ENCODE results near the gene ZBTB5.
"Not testable (repeated sequence)": the region's sequence is repeated elsewhere in the genome, so short reads cannot be mapped to it uniquely, and the experiment has no call there.

ZBTB5 gene

DNA sequence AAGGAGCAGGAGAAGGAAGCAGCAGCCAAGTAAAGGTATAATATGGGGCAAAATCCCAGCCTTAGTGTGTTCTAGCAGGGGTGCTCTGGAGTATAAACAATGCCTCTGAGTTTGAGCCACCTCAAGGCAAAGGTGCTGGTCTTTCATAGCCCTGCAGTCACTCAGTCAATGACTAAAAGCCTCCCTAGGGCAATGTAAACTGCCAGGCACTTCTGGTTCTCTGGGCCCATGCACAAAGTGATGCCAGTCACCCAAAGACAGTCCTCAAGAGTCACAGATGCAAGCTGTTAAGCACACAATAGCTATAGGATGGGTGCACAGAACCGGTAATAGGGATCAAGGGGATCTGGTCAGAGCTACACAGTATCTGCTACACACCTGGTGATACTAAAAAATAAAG is 12.6 kb downstream of the ZBTB5 start:
- DNase-seq = no peak

GRCh38 chr9:37451628-37452027 is 13.6 kb downstream of the ZBTB5 start:
- no peak for DNase-seq

DNA sequence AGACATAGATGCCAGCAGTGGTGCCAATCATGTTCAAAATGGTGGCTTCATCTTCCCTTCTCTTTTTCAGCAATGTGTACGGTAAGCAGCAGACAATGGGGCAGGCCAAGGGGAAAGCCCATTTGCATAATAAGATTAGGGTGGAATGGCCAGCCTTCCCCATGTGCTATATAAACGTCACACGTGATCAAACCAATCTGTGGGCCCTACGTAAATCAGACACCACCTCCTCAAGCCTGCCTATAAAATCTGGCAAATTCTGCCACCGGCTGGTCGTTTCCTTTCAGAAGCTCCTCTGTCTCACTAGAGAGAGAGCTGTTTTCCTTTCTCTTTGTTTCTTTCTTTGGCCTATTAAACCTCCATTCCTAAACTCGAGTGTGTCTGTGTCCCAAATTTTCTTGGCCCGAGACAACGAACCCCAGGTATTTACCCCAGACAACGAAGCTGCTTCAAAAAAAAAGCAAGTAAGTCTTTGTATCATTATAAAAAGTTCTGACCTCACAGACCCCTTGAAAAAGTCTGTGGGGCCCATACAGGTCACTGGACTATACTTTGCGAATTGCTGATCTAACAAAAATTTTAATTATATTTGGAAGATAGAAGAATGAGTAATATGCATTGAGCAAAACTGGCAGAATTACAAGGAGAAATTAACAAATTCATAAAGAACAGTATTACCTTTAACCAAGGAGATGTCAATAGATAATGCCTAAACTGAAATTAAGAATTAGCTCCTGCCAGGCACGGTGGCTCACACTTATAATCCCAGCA is 15.2 kb downstream of the ZBTB5 start:
- DNase-seq = peak in 36 of 56 donors; percentile 13 to 81 (median 50)

- no peak for DNase-seq
Observed at GRCh38 chr9:37447111-37447510, 18.1 kb downstream of the ZBTB5 start.

- DNase-seq = no peak
Observed at GRCh38 chr9:37446401-37446800, 18.8 kb downstream of the ZBTB5 start.

DNA sequence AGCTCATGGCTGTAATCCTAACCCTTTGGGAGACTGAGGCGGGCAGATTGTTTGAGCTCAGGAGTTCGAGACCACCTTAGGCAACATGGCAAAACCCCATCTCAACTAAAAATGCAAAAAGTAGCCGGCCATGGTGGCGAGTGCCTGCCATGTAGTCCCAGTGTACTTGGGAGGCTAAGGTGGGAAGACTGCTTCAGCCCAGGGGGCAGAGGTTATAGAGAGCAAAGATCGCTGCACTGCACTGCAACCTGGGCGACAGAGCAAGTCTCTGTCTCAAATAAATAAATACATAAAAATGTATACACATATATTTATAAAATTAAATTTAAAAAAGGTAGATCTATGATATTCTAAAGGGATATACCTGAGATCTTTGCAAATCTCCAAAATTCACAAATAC is 19.4 kb downstream of the ZBTB5 start:
- DNase-seq = no peak

DNA sequence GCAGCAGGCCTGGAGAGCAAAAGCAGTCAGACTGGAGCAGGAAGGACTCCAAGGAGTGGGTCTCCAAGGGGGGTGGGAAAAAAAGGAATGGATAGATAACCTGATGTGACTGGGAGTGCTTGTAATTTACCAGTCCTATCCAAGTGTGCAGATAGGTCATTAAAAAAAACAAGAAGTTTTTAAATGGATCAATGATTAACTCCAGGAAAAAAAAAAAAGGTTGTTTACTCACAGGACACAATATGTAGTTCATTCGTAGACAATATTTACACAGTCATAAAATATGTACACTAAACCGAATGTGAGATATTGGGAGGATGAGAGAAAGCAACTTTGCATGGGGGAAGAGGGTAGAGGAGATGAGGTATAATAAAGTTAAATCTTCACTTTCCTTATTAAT is 20.4 kb downstream of the ZBTB5 start:
- no peak for DNase-seq

DNA sequence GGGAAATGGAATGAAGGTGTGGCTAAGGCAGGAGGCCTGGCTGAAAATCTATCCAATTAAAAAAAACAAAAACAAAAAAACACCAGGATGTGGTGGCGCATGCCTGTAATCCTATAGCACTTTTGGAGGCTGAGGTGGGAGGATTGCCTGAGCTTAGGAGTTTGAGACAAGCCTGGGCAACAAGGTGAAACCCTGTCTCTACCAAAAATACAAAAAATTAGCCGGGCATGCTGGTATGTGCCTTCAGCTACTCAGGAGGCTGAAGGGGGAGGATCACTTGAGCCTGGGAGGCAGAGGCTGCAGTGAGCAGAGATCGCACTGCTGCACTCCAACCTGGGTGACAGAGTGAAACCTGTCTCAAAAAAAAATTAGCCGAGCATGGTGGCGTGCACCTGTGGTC is 21.7 kb downstream of the ZBTB5 start:
- no peak for DNase-seq

DNA sequence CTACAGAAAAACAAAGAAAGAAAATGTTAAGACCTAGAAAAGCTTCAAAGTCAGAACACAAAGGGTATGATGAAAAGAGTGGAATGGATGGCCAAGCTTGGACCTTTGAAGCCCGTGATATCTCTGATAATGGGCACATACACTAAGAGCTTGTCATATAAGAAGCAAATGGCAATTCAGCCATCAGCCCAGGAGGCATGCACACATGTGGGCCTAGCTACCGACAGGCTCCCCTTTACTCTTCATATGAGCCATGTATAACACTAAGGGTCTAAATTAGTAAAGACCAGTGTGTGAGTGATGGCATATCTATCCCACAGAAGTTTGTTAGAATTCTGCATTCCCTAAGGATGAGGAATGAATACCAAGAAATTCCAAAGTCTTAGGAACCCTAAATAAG is 22.7 kb downstream of the ZBTB5 start:
- no peak for DNase-seq

DNA sequence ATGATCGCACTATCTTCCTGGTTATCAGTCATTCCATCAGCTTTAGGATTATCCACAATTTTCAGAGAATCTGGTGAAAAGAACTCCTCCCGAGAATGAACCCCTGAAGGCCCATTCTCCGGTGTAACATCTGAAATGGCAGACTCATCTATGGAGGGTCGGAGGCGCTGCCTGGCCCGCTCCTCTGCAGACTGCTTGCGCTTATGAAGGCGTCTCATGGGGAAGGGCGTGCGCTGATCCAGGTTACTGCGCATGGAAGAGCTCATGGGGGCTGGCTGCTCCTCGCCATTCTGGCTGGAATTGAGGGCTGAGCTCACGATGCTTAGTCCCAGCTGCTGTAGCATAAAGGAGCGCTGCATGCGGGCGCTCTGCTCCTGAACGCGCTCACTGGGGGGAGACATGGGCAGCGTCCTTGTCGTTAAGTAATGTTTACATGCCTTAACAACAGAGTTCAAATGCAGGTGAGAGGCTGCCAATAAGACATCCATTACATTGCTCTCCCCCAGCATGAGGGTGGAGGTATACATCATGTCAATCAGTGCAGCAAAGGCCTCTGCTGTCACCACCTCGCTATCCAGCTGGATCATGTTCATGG is 23.4 kb downstream of the ZBTB5 start:
- no peak for DNase-seq

GRCh38 chr9:37438359-37438758 is 26.9 kb downstream of the ZBTB5 start:
- no peak for DNase-seq

DNA sequence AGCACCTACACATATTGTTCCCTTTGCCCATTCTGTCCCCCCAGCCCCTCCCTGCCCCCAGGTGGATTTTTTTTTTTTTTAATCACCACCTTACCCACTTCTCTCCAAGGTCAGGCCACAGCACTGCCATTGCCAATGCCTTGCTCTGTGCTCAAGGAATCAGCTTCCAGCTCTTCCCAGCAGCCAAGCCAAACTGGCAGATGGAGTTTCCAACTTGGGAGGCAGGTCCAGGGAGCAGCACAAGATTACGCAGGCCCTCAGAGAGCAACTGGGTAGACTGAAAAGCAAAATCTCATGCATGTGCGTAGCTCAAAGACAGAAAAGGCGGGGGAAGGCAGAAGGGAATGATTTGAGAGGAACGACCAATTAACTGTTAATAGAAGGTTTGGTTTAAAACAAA is 27.6 kb downstream of the ZBTB5 start:
- peak in 8 of 56 donors; percentile 9 to 70 (median 22) for DNase-seq

- no peak for DNase-seq
Observed at GRCh38 chr9:37437010-37437409, 28.2 kb downstream of the ZBTB5 start.

- DNase-seq = peak in 13 of 56 donors; percentile 15 to 45 (median 24)
Observed at GRCh38 chr9:37436540-37436939, 28.7 kb downstream of the ZBTB5 start.

DNA sequence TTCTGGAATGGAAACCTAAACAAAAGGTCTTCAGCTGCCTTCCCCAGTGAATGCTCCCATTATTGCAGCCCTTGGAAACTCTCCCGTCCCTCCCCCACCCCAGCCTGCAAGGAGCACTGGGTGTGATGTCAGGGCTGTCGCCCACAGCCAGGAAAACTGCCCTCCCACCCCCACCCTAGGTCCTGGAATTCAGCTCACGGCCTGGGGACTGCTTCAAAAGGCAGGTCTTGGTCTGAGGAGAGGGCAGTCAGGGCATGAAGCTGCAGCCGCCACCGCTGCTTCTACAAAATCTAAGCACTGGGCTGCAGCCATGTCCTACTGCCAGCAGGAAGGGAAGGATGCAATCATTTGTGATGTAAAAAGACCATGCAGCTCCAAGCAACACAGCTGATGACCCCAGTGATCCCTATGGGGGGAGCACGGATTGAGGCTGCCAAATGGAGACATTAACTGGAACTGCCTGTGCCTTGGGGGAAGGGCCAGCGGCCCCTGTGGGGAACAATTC is 31.3 kb downstream of the ZBTB5 start:
- peak in 54 of 56 donors; percentile 38 to 93 (median 82) for DNase-seq

- DNase-seq = peak in 3 of 56 donors; percentile 17 to 24 (median 18)
Observed at GRCh38 chr9:37432020-37432419, 33.2 kb downstream of the ZBTB5 start.

DNA sequence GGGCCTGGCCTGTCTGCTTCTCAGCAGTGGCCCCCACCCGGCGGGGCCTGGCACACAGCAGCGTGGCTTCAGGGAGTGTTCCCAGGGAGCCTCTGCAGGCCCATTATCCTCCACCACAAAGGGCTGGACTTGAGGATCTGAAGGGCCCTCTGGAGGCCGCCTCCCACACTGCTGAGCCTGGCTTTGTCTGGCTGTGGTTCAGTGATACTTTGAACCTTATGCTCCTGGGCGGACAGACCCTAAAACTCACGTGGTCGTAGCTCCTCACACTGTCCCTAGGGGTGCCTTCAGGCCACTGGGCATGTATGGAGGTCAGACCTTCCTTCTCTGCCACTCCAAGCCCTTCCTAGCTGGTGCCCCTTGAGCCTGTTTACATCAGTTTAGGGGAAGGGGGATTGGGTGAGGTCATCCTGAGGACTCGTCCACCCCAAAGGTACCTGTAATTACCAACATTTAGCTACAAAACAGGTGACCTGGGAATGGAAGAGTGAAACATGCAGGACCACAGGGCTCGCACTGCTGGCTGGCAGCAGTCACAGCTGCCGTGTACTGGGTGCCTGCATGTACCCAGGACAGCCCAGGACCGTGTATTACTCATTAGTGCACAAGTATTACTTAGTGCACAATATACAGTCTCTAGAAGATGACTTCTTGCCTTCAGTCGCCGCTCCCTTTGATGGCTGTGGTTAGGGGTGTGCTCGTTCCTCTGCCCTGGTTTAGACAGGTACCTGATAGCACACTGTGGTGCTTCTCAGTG is 34.2 kb downstream of the ZBTB5 start:
- DNase-seq = peak in 54 of 56 donors; percentile 10 to 89 (median 68)

- no peak for DNase-seq
Observed at GRCh38 chr9:37429441-37430285, 35.6 kb downstream of the ZBTB5 start.

GRCh38 chr9:37428345-37428744 is 36.9 kb downstream of the ZBTB5 start:
- no peak for DNase-seq

DNA sequence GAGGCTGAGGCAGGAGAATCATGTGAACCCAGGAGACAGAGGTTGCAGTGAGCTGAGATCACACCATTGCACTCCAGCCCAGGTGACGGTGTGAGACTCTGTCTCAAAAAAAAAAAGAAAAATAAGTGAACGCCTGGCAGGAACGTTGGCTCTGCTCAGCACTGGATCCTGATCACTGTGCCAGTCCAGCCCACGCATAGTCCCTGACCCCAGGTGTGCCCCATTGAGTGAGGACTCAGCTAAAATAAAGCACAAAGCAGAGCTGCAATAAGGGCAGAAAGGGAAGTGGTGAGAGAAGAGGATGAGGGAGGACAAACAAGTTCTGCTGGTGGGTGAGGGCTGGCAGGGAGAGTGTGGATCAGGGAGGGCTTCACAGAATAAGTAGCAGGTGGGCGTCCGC is 38.4 kb downstream of the ZBTB5 start:
- no peak for DNase-seq

GRCh38 chr9:37426431-37426830 is 38.8 kb downstream of the ZBTB5 start:
- not testable (repeated sequence) for DNase-seq
